ENCODE results near the gene DOCK9.

DNA sequence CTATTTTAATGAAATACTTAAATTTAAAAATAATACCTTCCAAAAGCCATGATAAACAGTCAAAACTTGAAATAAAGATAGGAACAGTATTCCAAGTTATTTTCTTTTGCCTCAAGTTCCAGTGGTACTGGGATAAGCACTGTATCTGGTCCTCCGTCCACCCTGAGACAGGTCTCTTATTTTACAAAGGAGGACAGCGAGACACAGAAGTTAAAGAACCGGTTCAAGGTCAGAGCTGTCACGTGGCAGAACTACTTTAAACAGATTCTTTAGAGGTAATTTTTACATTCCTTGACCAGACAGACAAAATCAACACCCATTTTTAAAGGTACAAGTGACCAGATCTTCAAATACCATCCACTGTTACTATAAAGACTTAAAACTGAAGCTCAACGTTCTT is 10.4 kb upstream of the DOCK9 start:
- TF ChIP-seq, protein P1, sequence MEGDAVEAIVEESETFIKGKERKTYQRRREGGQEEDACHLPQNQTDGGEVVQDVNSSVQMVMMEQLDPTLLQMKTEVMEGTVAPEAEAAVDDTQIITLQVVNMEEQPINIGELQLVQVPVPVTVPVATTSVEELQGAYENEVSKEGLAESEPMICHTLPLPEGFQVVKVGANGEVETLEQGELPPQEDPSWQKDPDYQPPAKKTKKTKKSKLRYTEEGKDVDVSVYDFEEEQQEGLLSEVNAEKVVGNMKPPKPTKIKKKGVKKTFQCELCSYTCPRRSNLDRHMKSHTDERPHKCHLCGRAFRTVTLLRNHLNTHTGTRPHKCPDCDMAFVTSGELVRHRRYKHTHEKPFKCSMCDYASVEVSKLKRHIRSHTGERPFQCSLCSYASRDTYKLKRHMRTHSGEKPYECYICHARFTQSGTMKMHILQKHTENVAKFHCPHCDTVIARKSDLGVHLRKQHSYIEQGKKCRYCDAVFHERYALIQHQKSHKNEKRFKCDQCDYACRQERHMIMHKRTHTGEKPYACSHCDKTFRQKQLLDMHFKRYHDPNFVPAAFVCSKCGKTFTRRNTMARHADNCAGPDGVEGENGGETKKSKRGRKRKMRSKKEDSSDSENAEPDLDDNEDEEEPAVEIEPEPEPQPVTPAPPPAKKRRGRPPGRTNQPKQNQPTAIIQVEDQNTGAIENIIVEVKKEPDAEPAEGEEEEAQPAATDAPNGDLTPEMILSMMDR (IDR thresholded peaks at IDR 0.05; ENCODE audit: low read length) = no peak
- no peak for TF ChIP-seq EZH2 (optimal IDR thresholded peaks at IDR 0.05; ENCODE audit: low read depth, low read length)
